Renal cortical epithelial cell (primary cell): ENCODE data around the gene NFKBIE. TPM values are rescaled to one million over a fixed set of nuclear protein-coding genes. Genes with fewer than 3 reads are reported as not detected.
A peak's percentile ranks its signal among the peaks of the same experiment; 100 is the strongest.

Experiments
- DNase-seq: peaks from one replicate; pipeline ENCODE4 v3.0.0-alpha.2; 2011; ENCODE audit warnings: low read depth
- total RNA-seq: library from RNA; depleted of rRNA; stranded (reverse); fragments of >200 nt; gene quantifications from 2 replicates; pipeline ENCODE4 v1.2.3, GENCODE V29; 2014

NFKBIE gene
- total RNA-seq, 1 donor from 2014 or later, result 17.6 TPM

DNA sequence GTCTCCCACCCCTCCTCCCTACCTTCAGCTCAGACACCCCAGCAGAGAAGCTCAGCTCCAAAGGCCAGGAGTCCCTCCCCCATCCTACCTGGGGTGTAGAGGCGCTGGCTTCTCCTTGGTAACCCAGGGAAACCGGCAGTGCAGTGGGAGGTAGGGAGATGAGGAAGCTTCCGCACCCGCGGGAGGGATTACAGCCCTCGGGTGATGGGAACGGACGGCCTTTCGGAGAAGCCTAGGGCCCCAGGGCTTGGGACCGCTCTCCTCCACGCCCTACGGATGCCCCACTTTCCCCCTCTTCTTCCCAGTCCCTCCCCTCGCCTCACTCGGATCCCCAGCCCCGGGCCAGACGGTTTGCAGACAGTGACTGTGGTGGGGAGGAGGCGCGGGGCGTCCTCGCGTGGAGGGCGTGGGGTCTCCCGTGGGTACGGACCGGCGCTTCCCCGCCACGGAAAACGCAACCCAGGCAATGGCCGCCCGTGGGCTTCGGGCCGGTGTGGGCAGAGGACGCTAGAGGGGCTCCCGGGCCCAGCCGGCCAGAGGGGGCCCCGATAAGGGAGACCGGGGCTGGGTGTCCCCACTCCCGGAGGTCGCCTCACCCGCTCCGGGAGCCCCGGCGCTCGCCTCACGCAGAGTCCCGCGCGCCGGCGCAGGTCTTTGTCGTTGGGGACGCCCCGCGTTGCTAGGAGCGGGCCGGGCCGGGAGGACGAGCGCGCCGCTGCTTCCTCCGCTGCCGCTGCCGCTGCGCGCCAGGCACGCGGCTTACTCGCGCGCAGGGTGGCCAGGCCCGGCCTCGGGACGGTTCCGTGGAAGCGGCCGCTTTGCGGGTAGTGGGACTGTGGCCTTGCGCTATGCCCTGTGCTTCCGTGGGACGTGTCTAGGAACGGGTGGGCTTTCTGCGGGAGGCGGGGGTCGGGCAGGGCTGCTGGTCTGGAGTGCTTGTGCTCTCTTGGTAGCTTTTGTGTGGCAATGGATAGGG is 32.0 kb upstream of the NFKBIE start:
- no peak for DNase-seq

DNA sequence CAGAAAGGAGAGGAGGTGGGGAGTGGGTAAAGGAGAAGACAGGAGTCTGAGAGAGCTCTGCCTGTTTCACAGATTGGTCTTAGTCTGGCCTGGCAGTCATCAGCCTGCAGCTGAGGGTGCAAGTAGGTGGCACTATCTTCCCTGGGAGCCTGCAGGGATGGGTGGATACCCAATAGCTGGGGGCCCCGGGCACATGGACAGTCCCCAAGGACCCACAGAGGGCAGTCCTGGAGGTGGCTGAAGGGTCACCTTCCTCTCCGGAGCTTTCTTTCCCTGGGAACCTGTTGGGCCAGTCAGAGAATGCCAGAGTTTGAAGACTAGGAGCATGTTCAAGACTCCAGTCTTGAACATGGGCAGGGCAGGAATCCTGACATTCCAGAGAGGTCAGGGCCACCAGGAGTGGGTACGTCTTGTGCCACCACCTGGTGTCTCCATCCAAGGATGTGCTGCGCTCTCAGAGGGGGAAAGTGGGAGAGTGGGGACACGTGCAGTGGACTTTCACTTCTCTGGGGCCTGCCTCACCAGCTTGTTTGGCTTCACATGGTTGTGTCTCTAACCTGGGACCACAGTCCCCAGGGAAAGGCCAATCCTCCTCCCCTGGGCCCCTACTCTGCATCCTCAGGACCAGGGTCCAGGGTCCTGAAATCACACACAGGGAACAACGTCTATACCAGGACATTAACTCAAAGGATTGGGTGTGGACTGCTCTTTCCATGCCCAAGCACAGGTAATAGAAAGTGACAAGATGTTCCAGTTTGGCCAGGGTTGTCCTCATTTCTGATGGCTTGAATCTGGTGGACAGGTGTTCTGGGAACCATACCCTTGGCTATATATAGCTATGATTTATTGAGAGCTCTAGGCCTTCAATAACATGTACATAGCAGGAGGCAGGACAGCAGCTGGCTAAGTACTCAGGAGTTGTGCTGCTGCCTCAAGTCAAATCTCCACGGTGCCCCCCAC is 29.8 kb upstream of the NFKBIE start:
- DNase-seq, result no peak

DNA sequence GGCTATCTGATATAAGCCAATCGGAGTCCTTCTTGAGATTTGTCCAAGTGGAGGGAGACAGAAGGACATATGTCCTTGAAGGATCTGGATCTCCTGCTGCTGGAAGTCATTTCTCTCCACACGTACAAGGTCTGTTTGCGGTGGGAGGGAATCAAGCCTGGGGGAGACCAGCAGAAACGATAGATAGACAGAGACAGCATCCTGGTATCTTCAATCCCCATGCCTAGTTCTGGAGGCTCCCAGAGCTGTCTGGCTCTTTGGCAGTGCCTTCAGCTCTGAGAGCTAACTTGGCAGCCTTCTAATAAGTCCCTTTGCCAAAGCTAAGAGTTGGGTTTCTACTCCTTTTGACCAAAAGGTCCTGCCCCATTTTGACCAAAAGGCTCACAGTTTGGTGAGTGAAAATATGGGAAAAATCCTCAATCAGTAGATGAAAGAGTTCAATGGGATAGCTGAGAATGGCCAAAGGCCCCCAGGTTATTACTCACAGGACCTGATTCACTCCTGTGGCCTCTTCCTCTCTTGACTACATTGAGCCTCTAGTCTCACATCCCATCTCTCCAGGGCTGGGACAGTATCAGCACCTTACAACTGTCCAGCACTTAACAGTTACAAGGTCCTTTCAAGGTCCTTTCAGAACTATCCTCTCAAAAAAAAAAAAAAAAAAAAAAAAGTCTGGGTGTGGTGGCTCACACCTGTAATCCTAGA is 27.5 kb upstream of the NFKBIE start:
- DNase-seq, result no peak

DNA sequence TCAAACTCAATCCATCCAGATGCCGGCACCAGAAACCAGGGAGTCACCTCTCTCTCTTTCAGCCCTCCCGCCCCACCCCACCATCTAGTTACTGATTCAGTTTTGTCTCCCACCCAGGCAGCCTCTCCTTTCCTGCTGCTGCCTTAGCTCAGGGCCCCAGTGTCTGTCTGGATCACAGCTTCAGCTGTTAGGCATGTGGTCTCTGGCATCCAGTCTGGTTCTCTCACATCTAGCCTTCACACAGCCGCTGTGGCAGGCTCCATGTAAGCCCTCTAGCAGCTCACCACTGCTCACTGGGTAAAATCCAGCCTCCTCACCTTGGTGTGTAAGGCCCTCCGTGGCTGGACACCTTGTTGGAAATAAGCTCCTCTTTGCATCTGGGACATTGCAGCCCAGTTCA is 26.5 kb upstream of the NFKBIE start:
- DNase-seq, result no peak

DNA sequence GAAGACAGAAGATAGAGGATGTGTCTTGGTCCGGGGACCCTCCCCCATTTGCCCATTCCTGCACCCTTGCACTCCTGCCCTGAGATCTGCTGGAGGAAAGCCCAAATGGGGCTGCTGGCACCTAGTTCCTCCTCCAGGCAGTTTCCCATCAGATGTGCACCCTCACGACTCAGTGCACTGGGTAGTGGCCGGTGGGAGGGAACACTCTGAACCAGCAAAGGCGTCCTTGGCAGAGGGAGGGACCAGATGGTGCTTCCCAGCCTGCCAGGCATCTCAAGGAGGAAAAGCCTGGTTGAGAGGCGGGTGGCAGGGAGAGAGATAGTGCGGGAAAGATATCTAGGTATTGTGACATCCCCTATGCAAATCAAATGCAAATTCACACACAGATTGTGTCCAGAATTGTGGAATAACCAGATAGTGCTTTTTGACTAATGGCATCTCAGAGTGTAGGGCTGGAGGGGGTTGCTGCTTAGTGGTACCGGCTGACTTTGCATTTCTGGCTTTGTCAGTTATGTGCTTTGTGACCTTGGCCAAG is 24.4 kb upstream of the NFKBIE start:
- DNase-seq, result no peak

DNA sequence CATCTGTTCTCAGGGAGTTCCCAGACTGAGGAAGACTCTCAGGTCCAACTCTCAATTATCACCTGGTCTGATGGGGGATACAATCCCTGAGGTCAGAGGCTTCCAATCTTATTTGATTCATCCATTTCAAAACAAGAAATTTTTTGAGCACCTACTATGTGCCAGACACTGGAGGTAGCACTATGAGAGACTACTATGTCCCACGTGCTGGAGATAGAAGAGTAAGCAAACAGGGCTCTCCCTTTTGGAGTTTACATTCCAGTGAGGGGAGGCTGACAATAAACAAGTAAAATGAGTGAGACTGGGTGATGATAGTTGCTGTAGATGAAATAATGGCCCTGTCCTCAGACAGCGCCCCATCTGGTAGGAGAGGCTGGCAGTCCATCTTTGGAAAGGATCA is 21.4 kb upstream of the NFKBIE start:
- DNase-seq, result no peak

DNA sequence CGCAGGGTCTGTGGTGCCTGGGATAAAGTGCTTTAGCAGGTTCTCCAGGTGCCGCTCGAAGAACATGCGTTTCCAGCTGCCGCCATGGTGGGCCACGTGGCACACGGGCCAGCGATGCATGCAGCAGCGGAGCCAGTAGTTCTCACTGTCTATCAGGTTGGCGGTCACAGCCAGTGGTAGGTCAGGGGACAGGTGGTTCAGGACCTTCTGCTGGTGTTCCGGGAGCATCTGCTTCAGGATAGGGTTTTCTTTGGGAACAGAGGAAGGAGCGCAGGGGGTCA is 20.9 kb upstream of the NFKBIE start:
- DNase-seq, result no peak

DNA sequence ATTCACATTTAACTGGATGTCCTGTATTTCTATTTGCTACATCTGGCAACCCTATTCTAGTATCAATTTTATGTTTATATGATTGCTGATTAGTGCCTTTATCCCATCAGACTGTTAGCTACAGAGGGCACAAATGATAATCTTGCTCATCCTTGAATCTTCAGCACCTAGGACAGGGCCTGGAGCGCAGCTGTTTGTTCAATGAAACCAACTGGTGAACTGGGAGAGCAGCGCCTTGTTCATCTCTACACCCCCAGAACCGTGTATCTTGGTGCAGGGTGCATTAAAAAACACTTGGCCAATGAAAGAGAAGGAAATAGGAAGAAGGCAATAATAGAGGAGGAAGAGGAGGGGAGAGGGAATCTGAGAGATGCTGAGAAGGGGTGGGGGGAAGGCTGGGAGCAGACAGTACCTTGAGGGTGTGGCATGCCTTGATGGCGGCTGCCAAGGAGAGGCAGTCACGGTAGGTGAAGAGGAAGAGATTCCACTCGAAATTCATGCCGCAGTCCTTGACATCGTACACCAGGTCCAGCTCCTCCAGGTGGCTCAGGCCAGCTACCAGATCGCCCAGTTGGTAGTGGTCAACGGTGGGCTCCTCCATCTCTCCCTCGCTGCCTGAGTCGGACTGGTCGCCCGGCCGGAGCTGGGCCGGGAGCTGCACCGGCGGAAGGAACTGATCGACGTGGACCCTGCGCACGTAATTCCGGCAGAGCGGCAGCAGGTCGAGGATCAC is 20.4 kb upstream of the NFKBIE start:
- peak; percentile 23 for DNase-seq

DNA sequence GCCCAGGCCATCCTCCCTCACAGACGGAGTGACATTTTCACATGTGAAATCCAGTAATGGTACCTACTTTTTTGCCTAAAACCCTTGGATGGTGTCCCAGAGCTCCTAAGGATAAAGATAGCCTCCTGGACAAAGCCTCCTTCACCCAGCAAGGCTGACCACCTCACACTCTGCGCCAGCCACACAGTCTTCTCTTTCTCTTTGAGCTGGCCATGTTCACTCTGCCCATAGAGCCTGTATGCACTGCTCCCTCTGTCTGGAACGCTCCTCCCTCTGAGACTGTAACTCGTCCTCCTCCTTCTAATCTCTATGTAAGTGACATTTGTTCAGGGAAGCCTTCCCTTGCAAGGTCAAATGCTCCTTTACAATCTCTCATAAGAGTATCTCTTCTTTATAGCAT is 19.5 kb upstream of the NFKBIE start:
- no peak for DNase-seq

DNA sequence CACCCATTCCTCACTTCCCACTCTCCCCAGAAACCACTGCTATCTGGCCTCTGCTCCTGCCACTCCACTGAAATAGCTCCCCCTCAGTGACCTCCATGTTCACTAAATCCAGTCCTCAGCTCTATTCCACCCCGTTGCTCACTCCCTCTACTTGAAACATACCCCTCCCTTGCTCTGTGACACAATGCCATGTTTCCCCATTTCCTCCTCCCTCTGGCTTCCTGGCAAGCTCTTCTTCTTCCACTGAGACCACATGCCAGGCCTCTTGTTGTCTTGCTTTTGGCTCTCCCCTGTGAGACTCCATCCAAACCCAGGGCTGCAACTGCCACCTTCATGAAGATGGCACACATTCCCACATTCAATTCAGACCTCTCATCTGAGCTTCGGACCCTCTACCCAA is 18.8 kb upstream of the NFKBIE start:
- no peak for DNase-seq

DNA sequence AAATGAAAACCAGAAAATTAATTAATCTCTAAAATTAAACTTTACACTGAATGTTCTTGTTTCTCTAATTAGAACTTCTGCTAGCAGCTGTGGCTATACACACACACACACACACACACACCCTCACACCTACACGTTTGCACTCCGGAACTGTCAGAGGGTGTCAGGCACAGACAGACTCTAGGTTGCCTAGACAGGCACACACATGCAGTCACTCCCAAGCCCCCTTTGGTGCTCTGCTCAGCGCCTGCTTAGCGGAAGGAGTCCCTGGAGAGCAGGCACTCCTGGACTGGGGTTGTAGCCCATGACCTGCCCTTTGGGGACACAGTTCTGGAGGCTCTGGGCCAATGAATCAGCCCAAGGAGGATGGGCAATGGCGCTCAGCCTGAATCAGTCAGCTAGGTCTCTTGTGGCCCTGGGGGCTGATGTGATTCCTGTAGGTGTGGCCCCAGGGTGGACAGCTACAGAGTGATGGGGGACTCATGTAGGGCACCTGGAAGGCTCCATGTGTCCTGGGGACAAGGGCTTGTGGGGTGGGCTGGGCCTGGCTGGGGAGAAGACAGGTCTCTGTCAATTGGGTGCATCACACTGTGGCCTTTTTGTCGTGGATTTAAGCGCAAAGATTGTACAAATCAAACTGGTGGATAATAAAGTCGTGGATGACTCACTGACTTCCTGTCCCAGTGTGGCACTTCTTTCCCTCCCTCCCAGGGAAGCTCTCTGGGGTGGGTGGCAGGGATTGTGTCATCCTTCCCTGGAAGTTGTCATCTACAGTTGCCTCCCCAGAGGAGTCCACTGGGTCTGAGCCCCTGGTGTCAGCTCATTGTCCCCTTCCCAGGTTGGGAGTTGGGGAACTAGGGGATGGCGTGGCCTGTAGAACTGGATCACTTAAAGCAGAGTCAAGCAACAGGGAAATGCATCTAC is 13.7 kb upstream of the NFKBIE start:
- no peak for DNase-seq

DNA sequence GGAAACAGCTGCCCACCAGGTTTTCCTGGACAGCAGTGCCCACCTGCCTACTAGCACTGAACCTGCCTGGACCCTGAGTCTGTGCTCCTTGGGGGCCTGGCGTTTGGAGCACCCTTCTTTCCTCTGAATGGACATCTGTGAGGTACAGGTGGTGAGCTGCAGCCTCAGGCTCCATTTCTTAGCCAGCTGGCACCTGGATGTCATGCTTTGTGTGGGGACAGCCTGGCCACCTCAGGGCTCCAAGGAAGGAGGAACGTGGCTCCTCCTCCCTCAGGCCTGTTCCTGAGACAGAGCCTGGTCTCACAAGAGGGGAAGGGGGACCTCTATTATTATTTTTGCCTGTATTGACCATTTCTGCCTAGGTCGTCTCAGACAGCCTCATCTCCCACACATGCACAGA is 13.0 kb upstream of the NFKBIE start:
- no peak for DNase-seq

DNA sequence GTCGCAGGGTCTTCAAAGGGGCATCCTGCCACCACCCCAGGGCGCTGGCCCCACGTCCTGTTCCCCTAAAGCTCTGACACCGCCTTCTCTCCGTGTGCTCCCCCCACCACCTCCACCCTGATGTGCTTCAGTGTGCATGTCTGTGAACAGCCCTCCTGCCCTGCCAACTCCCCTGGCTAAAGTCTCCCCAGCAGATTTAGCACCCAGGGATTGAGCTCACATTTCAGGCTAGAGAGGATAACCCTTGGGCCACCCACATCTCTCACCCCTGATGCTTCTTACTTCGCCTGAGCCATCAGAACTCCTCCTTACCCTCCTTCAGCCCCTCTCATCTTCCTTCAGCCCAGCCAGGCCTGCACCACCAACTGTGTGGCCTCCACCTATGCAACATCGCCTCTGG is 12.4 kb upstream of the NFKBIE start:
- no peak for DNase-seq

DNA sequence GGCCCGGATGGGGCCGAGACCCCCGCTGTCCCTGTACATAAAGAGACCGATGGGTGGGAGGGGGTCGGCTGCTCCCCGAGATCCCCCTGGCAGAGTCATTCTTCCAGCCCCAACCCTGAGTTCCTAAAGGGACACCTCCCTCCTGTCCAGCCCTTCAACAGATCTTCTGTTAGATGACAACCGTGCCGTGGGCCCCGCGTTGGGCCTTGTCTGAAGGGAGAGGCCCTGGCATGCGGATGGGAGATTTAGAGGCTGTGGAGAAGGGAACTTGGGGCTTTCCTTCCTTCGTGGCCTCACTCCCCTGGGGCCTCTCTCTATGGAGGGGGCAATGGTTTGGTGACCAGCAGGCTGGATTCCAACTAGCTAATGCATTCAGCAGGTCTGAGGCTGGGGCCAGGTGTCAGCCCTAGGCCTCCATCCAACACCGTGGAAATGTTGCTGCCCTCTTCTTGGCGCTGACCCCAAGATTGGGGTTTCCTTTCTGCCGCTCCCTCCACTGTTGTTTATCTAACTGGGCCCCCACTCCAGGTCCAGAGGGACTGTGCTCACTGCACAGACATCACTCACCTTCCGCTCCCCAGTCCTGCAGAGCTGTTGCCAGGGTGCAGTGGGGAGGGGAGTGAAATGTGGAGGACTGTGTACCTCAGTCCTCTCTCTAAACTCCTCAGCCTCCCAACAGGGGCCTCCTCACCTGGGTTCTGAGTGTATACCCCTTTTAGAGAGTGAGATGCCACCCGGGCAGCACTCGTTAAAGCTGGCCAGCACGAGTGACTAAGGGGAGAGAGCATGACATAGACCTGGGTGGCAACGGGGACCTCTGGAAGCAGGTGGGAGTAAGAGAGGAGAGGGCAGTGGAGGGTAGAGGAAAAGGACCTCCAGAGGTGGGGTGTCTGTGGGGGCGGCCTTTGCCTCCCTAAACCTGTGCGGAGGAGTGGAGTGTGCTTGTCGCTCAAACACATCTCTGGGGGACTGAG is 11.6 kb upstream of the NFKBIE start:
- DNase-seq, result no peak

DNA sequence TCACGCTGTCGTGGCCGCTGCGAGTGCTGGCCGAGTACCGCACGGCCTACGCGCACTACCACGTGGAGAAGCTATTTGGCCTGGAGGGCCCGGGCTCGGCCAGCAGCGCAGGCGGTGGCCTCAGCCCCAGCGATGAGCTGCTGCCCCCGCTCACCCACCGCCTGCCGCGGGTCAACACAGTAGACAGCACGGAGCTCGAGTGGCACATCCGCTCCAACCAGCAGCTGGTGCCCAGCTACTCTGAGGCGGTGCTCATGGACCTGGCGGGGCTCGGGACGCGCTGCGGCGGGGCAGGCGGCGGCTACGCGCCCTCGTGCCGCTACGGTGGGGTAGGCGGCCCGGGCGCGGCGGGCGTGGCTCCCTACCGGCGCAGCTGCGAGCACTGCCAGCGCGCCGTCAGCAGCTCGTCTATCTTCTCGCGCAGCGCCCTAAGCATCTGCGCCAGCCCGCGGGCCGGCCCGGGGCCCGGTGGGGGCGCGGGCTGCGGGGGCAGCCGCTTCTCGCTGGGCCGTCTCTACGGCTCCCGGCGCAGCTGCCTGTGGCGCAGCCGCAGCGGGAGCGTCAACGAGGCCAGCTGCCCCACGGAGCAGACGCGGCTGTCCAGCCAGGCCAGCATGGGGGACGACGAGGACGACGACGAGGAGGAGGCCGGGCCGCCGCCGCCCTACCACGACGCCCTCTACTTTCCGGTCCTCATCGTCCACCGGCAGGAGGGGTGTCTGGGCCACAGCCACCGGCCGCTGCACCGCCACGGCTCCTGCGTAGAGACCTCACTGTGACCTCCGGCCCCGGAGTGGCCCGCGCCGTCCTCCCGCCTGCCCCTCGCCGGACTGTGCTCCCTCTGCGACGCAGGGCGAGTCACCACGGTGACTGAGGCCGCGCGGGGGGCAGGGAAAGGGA is 10.6 kb upstream of the NFKBIE start:
- no peak for DNase-seq

DNA sequence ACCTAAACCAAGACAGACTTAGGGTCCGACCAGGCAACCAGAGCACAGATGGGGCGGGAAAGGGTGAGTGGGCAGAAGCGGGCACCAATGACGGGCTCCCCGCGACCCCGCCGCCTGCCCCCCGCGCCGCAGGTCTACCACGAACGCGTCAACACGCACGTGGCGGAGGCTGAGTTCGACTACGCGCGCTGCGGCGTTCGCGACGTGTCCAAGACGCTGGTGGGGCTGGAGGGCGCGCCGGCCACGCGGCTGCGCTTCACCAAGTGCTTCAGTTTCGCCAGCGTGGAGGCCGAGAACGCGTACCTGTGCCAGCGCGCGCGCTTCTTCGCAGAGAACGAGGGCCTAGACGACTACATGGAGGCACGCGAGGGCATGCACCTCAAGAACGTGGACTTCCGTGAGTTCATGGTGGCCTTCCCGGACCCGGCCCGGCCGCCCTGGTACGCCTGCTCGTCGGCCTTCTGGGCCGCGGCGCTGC is 10.0 kb upstream of the NFKBIE start:
- no peak for DNase-seq

DNA sequence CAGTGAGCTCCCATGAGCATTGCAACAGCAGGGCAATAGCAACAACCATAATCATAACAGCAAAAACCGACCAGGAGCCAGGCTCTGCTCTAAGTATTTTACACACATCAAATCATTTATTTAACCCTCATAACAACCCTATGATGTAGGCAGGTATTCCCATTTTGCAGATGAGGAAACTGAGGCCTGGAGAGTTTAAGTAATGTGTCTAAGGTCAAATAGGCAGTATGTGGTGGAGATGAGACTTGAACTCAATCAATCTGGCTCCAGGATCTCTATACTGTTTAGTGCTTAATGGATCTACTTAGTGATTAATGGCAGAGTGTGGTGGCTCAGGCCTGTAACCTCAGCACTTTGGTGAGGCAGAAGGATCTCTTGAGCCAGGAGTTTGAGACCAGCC is 8.3 kb upstream of the NFKBIE start:
- DNase-seq, result no peak
